GM12878 (cell line): ENCODE data around the gene C2. TPM values are rescaled to one million over a fixed set of nuclear protein-coding genes. Genes with fewer than 3 reads are reported as not detected.

ENCODE experiments used
- ATAC-seq: fragments of 200-7000 bp; cut with Tn5 transposase; 3 replicates; pipeline ENCODE4 v1.9.1; 2020; ENCODE audit warnings: mild to moderate bottlenecking, moderate library complexity
- BruUV-seq: library from RNA; stranded (reverse); fragments of 400-500 nt; replicated peaks from 2 replicates; lab custom pipeline; 2021; lab: Mats Ljungman, UMichigan
- CTCF ChIA-PET: fragments of 300-600 bp; sonication (Branson Sonifier 250); formaldehyde crosslinking; extraction: SDS; loops from one replicate; lab custom pipeline; 2021; ENCODE audit warnings: inconsistent platforms; lab: Yijun Ruan, JAX
- POLR2A ChIA-PET: fragments of 350-600 bp; formaldehyde crosslinking; extraction: SDS; loops from one replicate; lab custom pipeline; 2021; ENCODE audit warnings: inconsistent platforms; lab: Charles Lee
- RAD21 ChIA-PET: fragments of 300-600 bp; sonication (Branson Sonifier 250); formaldehyde crosslinking; loops from one replicate; lab custom pipeline; 2023; ENCODE audit warnings: antibody characterized with exemption; ENCODE audit not compliant: unreplicated experiment; lab: Charles Lee
- SMC1A ChIA-PET: fragments of 300-600 bp; sonication (Branson Sonifier 250); formaldehyde crosslinking; loops from one replicate; lab custom pipeline; 2023; ENCODE audit not compliant: unreplicated experiment, uncharacterized antibody; lab: Charles Lee
- DNase-seq: peaks from one replicate; pipeline ENCODE4 v3.0.0-alpha.2; 2011; ENCODE audit warnings: low read depth, low spot score
- FAIRE-seq: peaks from 3 replicates; lab custom pipeline; 2011; peaks lifted over from hg19 to GRCh38; lab: Jason Lieb, UNC
- H2AFZ ChIP-seq: 2 replicates; pipeline ENCODE4 v1.6.0; 2011; ENCODE audit warnings: low read depth, low read length, control low read depth; ENCODE audit not compliant: control insufficient read depth
- H3K27ac ChIP-seq: 2 replicates; pipeline ENCODE4 v1.5.1; 2011; ENCODE audit warnings: control low read depth; ENCODE audit not compliant: control insufficient read depth, insufficient read depth
- H3K27me3 ChIP-seq, 2 experiments: replicated peaks in 1 of 2; 2 replicates each; pipeline versions ENCODE4 v1.6.0 to v1.6.1; 2011; ENCODE audit warnings: low read length in 1 of 2; ENCODE audit not compliant: control insufficient read depth in 2 of 2, insufficient read depth in 2 of 2
- H3K36me3 ChIP-seq, 2 experiments: 2 replicates each; pipeline ENCODE4 v1.5.1; 2011; ENCODE audit warnings: low read length in 1 of 2; ENCODE audit not compliant: control insufficient read depth in 2 of 2, insufficient read depth in 2 of 2
- H3K4me1 ChIP-seq: 2 replicates; pipeline ENCODE4 v1.6.1; 2011; ENCODE audit warnings: mild to moderate bottlenecking, low read length, moderate library complexity, mixed read lengths; ENCODE audit not compliant: control insufficient read depth, insufficient read depth
- H3K4me2 ChIP-seq: 2 replicates; pipeline ENCODE4 v1.6.0; 2011; ENCODE audit warnings: control low read depth; ENCODE audit not compliant: control insufficient read depth, insufficient read depth
- H3K4me3 ChIP-seq: fragments of 200-600 bp; sonication (generic); 2 replicates; pipeline ENCODE4 v1.5.1; 2016
- H3K79me2 ChIP-seq: 2 replicates; pipeline ENCODE4 v1.6.0; 2011; ENCODE audit warnings: low read length; ENCODE audit not compliant: control insufficient read depth, insufficient read depth
- H3K9ac ChIP-seq: 2 replicates; pipeline ENCODE4 v1.8.0; 2011; ENCODE audit warnings: low read length, control low read depth, mixed read lengths; ENCODE audit not compliant: control insufficient read depth, insufficient read depth
- H3K9me3 ChIP-seq: replicated peaks from 3 replicates; pipeline ENCODE4 v1.5.1; 2011; ENCODE audit warnings: mild to moderate bottlenecking, low read length; ENCODE audit not compliant: control insufficient read depth, insufficient read depth
- H4K20me1 ChIP-seq: 2 replicates; pipeline ENCODE4 v1.6.0; 2011; ENCODE audit not compliant: control insufficient read depth, insufficient read depth
- CHD2 ChIP-seq: IDR thresholded peaks from 2 replicates; pipeline ENCODE4 v1.6.1; 2011; ENCODE audit warnings: low read depth, low read length, improper control_type of control experiment, borderline replicate concordance
- EED ChIP-seq: sonication (generic); IDR thresholded peaks from 2 replicates; pipeline ENCODE4 v1.6.1; 2016; ENCODE audit warnings: antibody characterized with exemption, low read depth
- JUNB ChIP-seq: IDR thresholded peaks from 2 replicates; pipeline ENCODE4 v1.6.1; 2016; ENCODE audit warnings: antibody characterized with exemption, mild to moderate bottlenecking
- JUND ChIP-seq: IDR thresholded peaks from 2 replicates; pipeline ENCODE4 v1.6.1; 2012; ENCODE audit warnings: low read depth, mild to moderate bottlenecking, low read length, improper control_type of control experiment, moderate library complexity
- NRF1 ChIP-seq: conservative IDR thresholded peaks from 2 replicates; pipeline ENCODE4 v1.6.1; 2011; ENCODE audit warnings: mild to moderate bottlenecking, low read depth, low read length, improper control_type of control experiment
- RAD51 ChIP-seq: fragments of 450-650 bp; IDR thresholded peaks from 2 replicates; pipeline ENCODE4 v1.6.1; 2016; ENCODE audit warnings: moderate library complexity, mild to moderate bottlenecking, inconsistent platforms
- RELA ChIP-seq: fragments of 450-650 bp; IDR thresholded peaks from 2 replicates; pipeline ENCODE4 v1.8.0; 2014; ENCODE audit warnings: borderline replicate concordance; ENCODE audit not compliant: partially characterized antibody
- SIX5 ChIP-seq: IDR thresholded peaks from 2 replicates; pipeline ENCODE4 v1.6.1; 2011; ENCODE audit warnings: mild to moderate bottlenecking, low read depth, low read length, moderate library complexity; ENCODE audit not compliant: severe bottlenecking
- TCF3 ChIP-seq: IDR thresholded peaks from 2 replicates; pipeline ENCODE4 v1.6.1; 2012; ENCODE audit warnings: low read depth, mild to moderate bottlenecking, low read length, borderline replicate concordance; ENCODE audit not compliant: insufficient read depth
- ZSCAN29 ChIP-seq: fragments of 450-650 bp; IDR thresholded peaks from 2 replicates; pipeline ENCODE4 v1.6.1; 2017; ENCODE audit warnings: mild to moderate bottlenecking, moderate library complexity
- WGBS: methylation state at CpG from one replicate; pipeline ENCODE4 v1.1.6; 2016; ENCODE audit warnings: low lambda C conversion rate; ENCODE audit not compliant: insufficient replicate concordance, insufficient coverage; ENCODE audit errors: missing lambda C conversion rate; 5-methylcytosine and 5-hydroxymethylcytosine counted together
- in situ Hi-C: fragments of 300-500 bp; cut with MboI; formaldehyde crosslinking; loops from 9 replicates; pipeline ENCODE4 v1.14.3; 2018; ENCODE audit warnings: mixed read lengths
- intact Hi-C: fragments of 100-400 bp; cut with micrococcal nuclease; formaldehyde crosslinking; loops from one replicate; pipeline ENCODE4 v1.14.2; 2022; ENCODE audit not compliant: unreplicated experiment
- polyA plus RNA-seq, 11 experiments: library from polyadenylated mRNA; depleted of rRNA in 4 of 11; unstranded in 6 of 11; stranded (reverse) in 5 of 11; fragments of >200 nt; fragmentation: Nextera tagmentation in 4 of 11; fragmentation: Illumina TruSeq in 1 of 11; extraction: Ambion mirVana in 4 of 11; extraction: Trizol in 1 of 11; gene quantifications; 1 replicate in 1 of 11; 2 replicates in 10 of 11; pipeline versions ENCODE4 v1.2.1 to v1.2.3, GENCODE V29; 2011 to 2016; ENCODE audit warnings: inconsistent platforms in 2 of 11, missing spikeins in 2 of 11, low read depth in 1 of 11
- total RNA-seq, 4 experiments: library from RNA; depleted of rRNA in 3 of 4; stranded (reverse); fragments of >200 nt in 3 of 4; fragmentation: Illumina TruSeq in 1 of 4; extraction: Trizol in 1 of 4; gene quantifications; 2 replicates each; pipeline versions ENCODE4 v1.2.1 to v1.2.3, GENCODE V29; 2013 to 2021
- TF ChIP-seq, protein P1 (sequence below): IDR thresholded peaks from 2 replicates; pipeline ENCODE4 v1.6.1; 2011; ENCODE audit warnings: mild to moderate bottlenecking, low read depth, low read length, moderate library complexity; ENCODE audit not compliant: insufficient replicate concordance
- TF ChIP-seq, protein P2 (sequence below): fragments of 450-650 bp; IDR thresholded peaks from 2 replicates; pipeline ENCODE4 v1.6.1; 2017; ENCODE audit warnings: low read depth, mild to moderate bottlenecking, moderate library complexity
- TF ChIP-seq, protein P3 (sequence below): fragments of 450-650 bp; conservative IDR thresholded peaks from 2 replicates; pipeline ENCODE4 v1.6.1; 2017; ENCODE audit warnings: mild to moderate bottlenecking, moderate library complexity

C2 gene
- total and polyA plus RNA-seq, 10 of the 15 experiments (the other 5 are each of a cell fraction or from before 2014, with no cell fraction given) = 0.06 to 0.97 (median 0.21) TPM; not detected in 5

DNA sequence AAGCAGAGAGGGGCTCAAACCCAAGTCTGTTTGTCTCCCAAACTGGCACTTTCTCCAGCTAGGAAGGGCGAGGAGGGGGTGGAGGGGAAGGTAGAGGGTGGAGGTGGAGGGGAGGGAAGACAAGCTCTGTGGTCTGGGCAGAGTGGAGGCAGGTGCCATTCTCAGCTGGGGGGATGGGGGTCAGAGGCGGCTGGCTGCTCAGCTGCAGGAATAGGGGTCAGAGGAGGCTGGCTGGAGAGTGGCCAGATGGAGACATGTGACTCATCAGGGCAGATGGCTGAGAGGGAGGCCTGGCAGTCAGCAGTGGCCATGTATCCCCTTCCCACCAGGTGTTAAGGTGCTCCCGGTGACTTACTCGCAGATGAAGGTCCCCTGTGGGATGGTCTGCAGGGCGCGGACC lies 45.2 kb upstream of the C2 start:
- H3K4me1 ChIP-seq = no peaks in the 10 kb centered on the region
- BruUV-seq = no TSS peak
- H3K27ac ChIP-seq = no peak overlapping the region
- peaks cover 4 to 28% of the 10 kb centered on the region in 2 experiments; a peak in 3 of 4 replicates for H3K36me3 ChIP-seq
- no peaks in the 10 kb centered on the region for H3K79me2 ChIP-seq
- H4K20me1 ChIP-seq = no peaks in the 10 kb centered on the region
- ChIA-PET POLR2A (no interaction called here), CTCF (interaction anchor here (0.6 kb wide), 1 partner anchor 201 kb away, joined by 3 read pairs; no protein-coding TSS in a partner anchor), RAD21 (no interaction called here), SMC1A (interaction anchor here (0.6 kb wide), 1 partner anchor 52 kb away, joined by 3 read pairs; no protein-coding TSS in a partner anchor)
- 95% methylated on average over 6 of the region's 6 CpGs for WGBS
- TF ChIP-seq, protein P1, sequence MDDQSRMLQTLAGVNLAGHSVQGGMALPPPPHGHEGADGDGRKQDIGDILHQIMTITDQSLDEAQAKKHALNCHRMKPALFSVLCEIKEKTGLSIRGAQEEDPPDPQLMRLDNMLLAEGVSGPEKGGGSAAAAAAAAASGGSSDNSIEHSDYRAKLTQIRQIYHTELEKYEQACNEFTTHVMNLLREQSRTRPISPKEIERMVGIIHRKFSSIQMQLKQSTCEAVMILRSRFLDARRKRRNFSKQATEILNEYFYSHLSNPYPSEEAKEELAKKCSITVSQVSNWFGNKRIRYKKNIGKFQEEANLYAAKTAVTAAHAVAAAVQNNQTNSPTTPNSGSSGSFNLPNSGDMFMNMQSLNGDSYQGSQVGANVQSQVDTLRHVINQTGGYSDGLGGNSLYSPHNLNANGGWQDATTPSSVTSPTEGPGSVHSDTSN = no peak
- TF ChIP-seq TCF3 (no peak), NRF1 (no peak), JUNB (no peak)
- H3K9ac ChIP-seq = no peak overlapping the region
- H3K4me2 ChIP-seq = no peak overlapping the region
- ATAC-seq (no peak), DNase-seq (no peak), FAIRE-seq (no peak)
- H3K4me3 ChIP-seq = no peak overlapping the region
- H3K9me3 ChIP-seq = no peaks in the 10 kb centered on the region
- H3K27me3 ChIP-seq = no peaks in the 10 kb centered on the region
- intact Hi-C loops = no loop called here
- H2AFZ ChIP-seq = no peak overlapping the region
- in situ Hi-C loops = no loop called here

DNA sequence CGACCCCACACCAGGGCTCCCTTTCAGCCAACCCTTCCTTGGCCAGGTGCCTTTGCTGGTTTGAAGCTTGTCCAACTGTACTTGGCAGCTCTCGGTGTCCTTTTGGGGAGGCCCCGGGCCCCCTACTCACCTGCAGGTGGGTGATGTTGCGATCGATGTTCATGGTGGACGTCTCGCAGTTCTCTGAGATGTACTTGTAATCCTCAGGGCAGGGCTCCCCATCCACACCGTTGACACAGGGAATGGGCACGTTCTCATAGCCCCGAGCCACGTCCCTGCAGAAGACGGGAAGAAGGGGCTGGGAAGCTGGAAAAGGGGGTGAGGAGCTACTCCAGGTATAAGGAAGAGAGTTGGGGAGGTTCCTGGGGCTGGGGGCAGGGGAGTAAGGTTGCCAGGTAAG lies 43.8 kb upstream of the C2 start:
- RAD21 ChIA-PET = no interaction called here
- CTCF ChIA-PET = interaction anchor here (0.6 to 2.0 kb wide), 3 partner anchors 8 to 25 kb away, joined by 4 to 7 read pairs (median 5); partner anchors contain the start of gene EHMT2
- Histone ChIP-seq H3K9ac (no peak overlapping the region), H3K4me2 (no peak overlapping the region), H3K27ac (no peak overlapping the region), H3K79me2 (no peaks in the 10 kb centered on the region), H3K4me1 (no peaks in the 10 kb centered on the region), H3K36me3 (peaks cover 11 to 39% of the 10 kb centered on the region in 2 experiments; a peak in 3 of 4 replicates), H4K20me1 (no peaks in the 10 kb centered on the region), H3K9me3 (no peaks in the 10 kb centered on the region), H3K27me3 (no peaks in the 10 kb centered on the region), H2AFZ (no peak overlapping the region), H3K4me3 (no peak overlapping the region)
- intact Hi-C loops = no loop called here
- ATAC-seq (no peak), FAIRE-seq (no peak), DNase-seq (no peak)
- SMC1A ChIA-PET = interaction anchor here (0.9 kb wide), 1 partner anchor 29 kb away, joined by 3 read pairs; no protein-coding TSS in a partner anchor
- in situ Hi-C loops = no loop called here
- no TSS peak for BruUV-seq
- POLR2A ChIA-PET = interaction anchor here (0.6 kb wide), 2 partner anchors 61 to 175 kb away, joined by 3 read pairs; no protein-coding TSS in a partner anchor
- WGBS = 95% methylated on average over 9 of the region's 12 CpGs
- no peak for TF ChIP-seq ZSCAN29
- TF ChIP-seq SIX5 = no peak
- TF ChIP-seq, protein P2, sequence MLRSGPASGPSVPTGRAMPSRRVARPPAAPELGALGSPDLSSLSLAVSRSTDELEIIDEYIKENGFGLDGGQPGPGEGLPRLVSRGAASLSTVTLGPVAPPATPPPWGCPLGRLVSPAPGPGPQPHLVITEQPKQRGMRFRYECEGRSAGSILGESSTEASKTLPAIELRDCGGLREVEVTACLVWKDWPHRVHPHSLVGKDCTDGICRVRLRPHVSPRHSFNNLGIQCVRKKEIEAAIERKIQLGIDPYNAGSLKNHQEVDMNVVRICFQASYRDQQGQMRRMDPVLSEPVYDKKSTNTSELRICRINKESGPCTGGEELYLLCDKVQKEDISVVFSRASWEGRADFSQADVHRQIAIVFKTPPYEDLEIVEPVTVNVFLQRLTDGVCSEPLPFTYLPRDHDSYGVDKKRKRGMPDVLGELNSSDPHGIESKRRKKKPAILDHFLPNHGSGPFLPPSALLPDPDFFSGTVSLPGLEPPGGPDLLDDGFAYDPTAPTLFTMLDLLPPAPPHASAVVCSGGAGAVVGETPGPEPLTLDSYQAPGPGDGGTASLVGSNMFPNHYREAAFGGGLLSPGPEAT = no peak
- no peak for TF ChIP-seq RAD51
- TF ChIP-seq, protein P3, sequence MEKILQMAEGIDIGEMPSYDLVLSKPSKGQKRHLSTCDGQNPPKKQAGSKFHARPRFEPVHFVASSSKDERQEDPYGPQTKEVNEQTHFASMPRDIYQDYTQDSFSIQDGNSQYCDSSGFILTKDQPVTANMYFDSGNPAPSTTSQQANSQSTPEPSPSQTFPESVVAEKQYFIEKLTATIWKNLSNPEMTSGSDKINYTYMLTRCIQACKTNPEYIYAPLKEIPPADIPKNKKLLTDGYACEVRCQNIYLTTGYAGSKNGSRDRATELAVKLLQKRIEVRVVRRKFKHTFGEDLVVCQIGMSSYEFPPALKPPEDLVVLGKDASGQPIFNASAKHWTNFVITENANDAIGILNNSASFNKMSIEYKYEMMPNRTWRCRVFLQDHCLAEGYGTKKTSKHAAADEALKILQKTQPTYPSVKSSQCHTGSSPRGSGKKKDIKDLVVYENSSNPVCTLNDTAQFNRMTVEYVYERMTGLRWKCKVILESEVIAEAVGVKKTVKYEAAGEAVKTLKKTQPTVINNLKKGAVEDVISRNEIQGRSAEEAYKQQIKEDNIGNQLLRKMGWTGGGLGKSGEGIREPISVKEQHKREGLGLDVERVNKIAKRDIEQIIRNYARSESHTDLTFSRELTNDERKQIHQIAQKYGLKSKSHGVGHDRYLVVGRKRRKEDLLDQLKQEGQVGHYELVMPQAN = no peak
- no peak for TF ChIP-seq RELA
- no peak for TF ChIP-seq EED
- TF ChIP-seq JUND = no peak
- TF ChIP-seq CHD2 = no peak
